GM23338 (cell line): ENCODE data around the gene ARFGAP2. TPM values are rescaled to one million over a fixed set of nuclear protein-coding genes. Genes with fewer than 3 reads are reported as not detected.

Experiments
- ATAC-seq: fragments of 200-7000 bp; cut with Tn5 transposase; 3 replicates; pipeline ENCODE4 v1.9.1; 2020
- DNase-seq: peaks from one replicate; pipeline ENCODE4 v3.0.0-alpha.2; 2015; ENCODE audit warnings: low spot score
- H2AFZ ChIP-seq: fragments of 200-600 bp; sonication (generic); 2 replicates; pipeline ENCODE4 v1.8.0; 2016; ENCODE audit warnings: antibody characterized with exemption, mild to moderate bottlenecking, moderate library complexity
- H3F3A ChIP-seq: fragments of 200-600 bp; sonication (generic); replicated peaks from 2 replicates; pipeline ENCODE4 v1.8.0; 2017; ENCODE audit warnings: antibody characterized with exemption, mixed run types, low read depth
- H3K27ac ChIP-seq: fragments of 200-600 bp; sonication (generic); 2 replicates; pipeline ENCODE4 v1.6.1; 2016; ENCODE audit warnings: low read depth
- H3K27me3 ChIP-seq: fragments of 200-600 bp; sonication (generic); 2 replicates; pipeline ENCODE4 v1.8.0; 2016; ENCODE audit warnings: mild to moderate bottlenecking, mixed run types, moderate library complexity; ENCODE audit not compliant: insufficient read depth
- H3K36me3 ChIP-seq: fragments of 200-600 bp; sonication (generic); 2 replicates; pipeline ENCODE4 v1.8.0; 2016; ENCODE audit warnings: mild to moderate bottlenecking; ENCODE audit not compliant: insufficient read depth
- H3K4me1 ChIP-seq: fragments of 200-600 bp; sonication (generic); 2 replicates; pipeline ENCODE4 v1.8.0; 2016; ENCODE audit warnings: mild to moderate bottlenecking, moderate library complexity; ENCODE audit not compliant: insufficient read depth
- H3K4me2 ChIP-seq: fragments of 200-600 bp; sonication (generic); 2 replicates; pipeline ENCODE4 v1.7.1; 2017; ENCODE audit warnings: mixed run types
- H3K4me3 ChIP-seq: fragments of 200-600 bp; sonication (generic); 2 replicates; pipeline ENCODE4 v1.6.1; 2016; ENCODE audit warnings: mixed run types
- H3K79me2 ChIP-seq: fragments of 200-600 bp; sonication (generic); replicated peaks from 2 replicates; pipeline ENCODE4 v1.8.0; 2017; ENCODE audit warnings: mild to moderate bottlenecking; ENCODE audit not compliant: insufficient read depth
- H3K9me2 ChIP-seq: fragments of 200-600 bp; sonication (generic); 2 replicates; pipeline ENCODE4 v1.8.0; 2017; ENCODE audit not compliant: insufficient read depth
- H4K20me1 ChIP-seq: fragments of 200-600 bp; sonication (generic); replicated peaks from 2 replicates; pipeline ENCODE4 v1.8.0; 2017; ENCODE audit warnings: mild to moderate bottlenecking; ENCODE audit not compliant: insufficient read depth
- H3K27ac Mint-ChIP-seq: 2 replicates; pipeline ENCODE4 v1.8.0; 2020; ENCODE audit warnings: inconsistent platforms, mild to moderate bottlenecking, moderate library complexity, mixed read lengths
- H3K27me3 Mint-ChIP-seq: 3 replicates; pipeline ENCODE4 v1.8.0; 2022; ENCODE audit warnings: low read depth, mild to moderate bottlenecking, moderate library complexity, mixed read lengths, inconsistent platforms; ENCODE audit not compliant: insufficient read depth, poor library complexity
- H3K36me3 Mint-ChIP-seq: 3 replicates; pipeline ENCODE4 v1.8.0; 2021; ENCODE audit warnings: low read depth, mild to moderate bottlenecking, inconsistent platforms, moderate library complexity, mixed read lengths
- H3K4me1 Mint-ChIP-seq: 3 replicates; pipeline ENCODE4 v1.8.0; 2020; ENCODE audit warnings: mild to moderate bottlenecking, inconsistent platforms, mixed read lengths
- H3K4me3 Mint-ChIP-seq: 3 replicates; pipeline ENCODE4 v1.8.0; 2021; ENCODE audit warnings: moderate library complexity, mild to moderate bottlenecking, inconsistent platforms, mixed read lengths
- H3K9me3 Mint-ChIP-seq: 3 replicates; pipeline ENCODE4 v1.8.0; 2020; ENCODE audit warnings: moderate library complexity, mild to moderate bottlenecking, inconsistent platforms, mixed read lengths
- CREB1 ChIP-seq: fragments of 250-450 bp; sonication (Bioruptor Pico); IDR thresholded peaks from 2 replicates; pipeline ENCODE4 v1.5.0; 2020; ENCODE audit warnings: low read depth, mild to moderate bottlenecking, moderate library complexity
- EZH2 ChIP-seq: fragments of 200-600 bp; sonication (generic); IDR thresholded peaks from one replicate; pipeline ENCODE4 v1.8.0; 2017; ENCODE audit warnings: antibody characterized with exemption, mild to moderate bottlenecking, low read depth; ENCODE audit not compliant: unreplicated experiment
- EZH2phosphoT487 ChIP-seq: fragments of 200-600 bp; sonication (generic); IDR thresholded peaks from one replicate; pipeline ENCODE4 v1.8.1; 2018; ENCODE audit warnings: antibody characterized with exemption; ENCODE audit not compliant: unreplicated experiment
- JUNB ChIP-seq: IDR thresholded peaks from one replicate; pipeline ENCODE4 v1.6.1; 2016; ENCODE audit warnings: antibody characterized with exemption; ENCODE audit not compliant: unreplicated experiment
- NANOG ChIP-seq: IDR thresholded peaks from 2 replicates; pipeline ENCODE4 v1.6.1; 2016; ENCODE audit warnings: antibody characterized with exemption, borderline replicate concordance
- POLR2AphosphoS5 ChIP-seq: IDR thresholded peaks from 2 replicates; pipeline ENCODE4 v1.6.1; 2016; ENCODE audit warnings: antibody characterized with exemption, low read depth
- STAT1 ChIP-seq: IDR thresholded peaks from one replicate; pipeline ENCODE4 v1.6.1; 2016; ENCODE audit warnings: antibody characterized with exemption; ENCODE audit not compliant: unreplicated experiment
- ZNF114 ChIP-seq: fragments of 250-450 bp; sonication (Bioruptor Pico); IDR thresholded peaks from 2 replicates; pipeline ENCODE4 v1.5.0; 2020; ENCODE audit warnings: mild to moderate bottlenecking, moderate library complexity
- ZNF331 ChIP-seq: fragments of 250-450 bp; sonication (Bioruptor Pico); IDR thresholded peaks from 2 replicates; pipeline ENCODE4 v1.5.0; 2020; ENCODE audit warnings: low read depth, mild to moderate bottlenecking, moderate library complexity
- polyA plus RNA-seq: library from polyadenylated mRNA; unstranded; fragments of >200 nt; fragmentation: Nextera tagmentation; extraction: Ambion mirVana; gene quantifications from 2 replicates; pipeline ENCODE4 v1.2.1, GENCODE V29; 2016
- total RNA-seq: library from RNA; depleted of rRNA; stranded (reverse); fragments of >200 nt; shearing (Covaris generic); gene quantifications from 2 replicates; pipeline ENCODE4 v1.2.3, GENCODE V29; 2014
- TF ChIP-seq, protein P1 (sequence below): IDR thresholded peaks from 2 replicates; pipeline ENCODE4 v1.6.1; 2016; ENCODE audit warnings: antibody characterized with exemption
- TF ChIP-seq, protein P2 (sequence below): fragments of 250-450 bp; sonication (Bioruptor Pico); IDR thresholded peaks from 2 replicates; pipeline ENCODE4 v1.5.0; 2020; ENCODE audit warnings: mild to moderate bottlenecking, moderate library complexity
- TF ChIP-seq, protein P3 (sequence below), 2 experiments: fragments of 200-600 bp in 1 of 2; sonication (generic) in 1 of 2; conservative IDR thresholded peaks; 2 replicates each; pipeline versions ENCODE4 v1.5.1 to v1.6.1; 2016 to 2017; ENCODE audit warnings: antibody characterized with exemption in 2 of 2, low read depth in 2 of 2, mild to moderate bottlenecking in 2 of 2, moderate library complexity in 1 of 2
- TF ChIP-seq, protein P4 (sequence below): IDR thresholded peaks from one replicate; pipeline ENCODE4 v1.6.1; 2018; ENCODE audit warnings: antibody characterized with exemption; ENCODE audit not compliant: unreplicated experiment

Gene ARFGAP2
- total and polyA plus RNA-seq, 2 experiments from 2014 or later, result 25.6 to 122 TPM

DNA sequence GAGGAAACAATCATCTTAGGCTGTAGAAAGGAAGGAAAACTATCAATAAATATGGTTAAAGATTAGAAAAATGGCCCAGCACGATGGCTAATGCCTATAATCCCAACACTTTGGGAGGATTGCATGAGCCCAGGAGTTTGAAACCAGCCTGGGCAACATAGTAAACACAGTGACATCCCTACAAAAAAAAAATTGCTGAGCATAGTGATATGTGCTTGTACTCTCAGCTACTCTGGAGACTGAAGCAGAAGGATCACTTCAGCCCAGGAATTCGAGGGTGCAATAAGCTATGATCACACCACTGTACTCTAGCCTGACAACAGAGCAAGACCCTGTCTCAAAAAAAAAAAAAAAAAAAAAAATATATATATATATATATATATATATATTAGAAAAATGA lies 54.9 kb downstream of the ARFGAP2 start (continued):
- no peak for TF ChIP-seq ZNF114 (CRISPR knock-in tag)
- no peak for TF ChIP-seq NANOG
- no peak for TF ChIP-seq ZNF331 (CRISPR knock-in tag)
- TF ChIP-seq CREB1, result no peak
- TF ChIP-seq POLR2AphosphoS5, result no peak

DNA sequence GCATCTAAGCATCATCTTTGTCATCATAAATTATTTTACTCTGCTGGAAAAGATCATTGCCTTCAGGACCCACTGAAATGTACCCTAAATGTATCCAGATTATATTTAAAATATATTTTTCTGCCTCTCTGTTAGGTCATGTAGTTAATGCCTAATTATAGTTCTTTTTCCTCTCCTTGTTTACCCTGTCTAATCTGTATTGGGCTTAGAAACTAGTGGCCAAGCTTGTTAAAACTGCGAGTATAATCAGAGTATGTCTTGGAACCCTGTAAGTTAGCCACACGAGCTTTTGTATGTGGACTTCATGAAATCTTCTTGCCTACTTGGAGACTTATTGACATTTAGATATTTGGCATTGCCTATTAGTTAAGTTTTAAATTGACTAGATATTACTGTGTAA lies 55.6 kb downstream of the ARFGAP2 start:
- Mint-ChIP-seq H3K36me3 (peaks cover 2% of the 10 kb centered on the region; the same call in 2 of the 3 replicates), H3K27me3 (no peaks in the 10 kb centered on the region), H3K4me3 (no peak overlapping the region), H3K4me1 (peaks cover 5% of the 10 kb centered on the region; the same call in 2 of the 3 replicates), H3K9me3 (peaks cover 3% of the 10 kb centered on the region; the same call in 1 of the 3 replicates), H3K27ac (no peak overlapping the region)
- no peaks in the 10 kb centered on the region for H3K36me3 ChIP-seq
- H3K4me1 ChIP-seq, result no peaks in the 10 kb centered on the region
- H3K4me3 ChIP-seq, result no peak overlapping the region
- no peak overlapping the region for H3K27ac ChIP-seq
- H4K20me1 ChIP-seq, result no peaks in the 10 kb centered on the region
- no peaks in the 10 kb centered on the region for H3K79me2 ChIP-seq
- TF ChIP-seq, protein P1, sequence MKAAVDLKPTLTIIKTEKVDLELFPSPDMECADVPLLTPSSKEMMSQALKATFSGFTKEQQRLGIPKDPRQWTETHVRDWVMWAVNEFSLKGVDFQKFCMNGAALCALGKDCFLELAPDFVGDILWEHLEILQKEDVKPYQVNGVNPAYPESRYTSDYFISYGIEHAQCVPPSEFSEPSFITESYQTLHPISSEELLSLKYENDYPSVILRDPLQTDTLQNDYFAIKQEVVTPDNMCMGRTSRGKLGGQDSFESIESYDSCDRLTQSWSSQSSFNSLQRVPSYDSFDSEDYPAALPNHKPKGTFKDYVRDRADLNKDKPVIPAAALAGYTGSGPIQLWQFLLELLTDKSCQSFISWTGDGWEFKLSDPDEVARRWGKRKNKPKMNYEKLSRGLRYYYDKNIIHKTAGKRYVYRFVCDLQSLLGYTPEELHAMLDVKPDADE, result no peak
- TF ChIP-seq JUNB (no peak), CREB1 (no peak), EZH2phosphoT487 (no peak), NANOG (no peak), EZH2 (no peak), POLR2AphosphoS5 (no peak), ZNF114 (CRISPR knock-in tag) (no peak), STAT1 (no peak), ZNF331 (CRISPR knock-in tag) (no peak)
- TF ChIP-seq, protein P2, sequence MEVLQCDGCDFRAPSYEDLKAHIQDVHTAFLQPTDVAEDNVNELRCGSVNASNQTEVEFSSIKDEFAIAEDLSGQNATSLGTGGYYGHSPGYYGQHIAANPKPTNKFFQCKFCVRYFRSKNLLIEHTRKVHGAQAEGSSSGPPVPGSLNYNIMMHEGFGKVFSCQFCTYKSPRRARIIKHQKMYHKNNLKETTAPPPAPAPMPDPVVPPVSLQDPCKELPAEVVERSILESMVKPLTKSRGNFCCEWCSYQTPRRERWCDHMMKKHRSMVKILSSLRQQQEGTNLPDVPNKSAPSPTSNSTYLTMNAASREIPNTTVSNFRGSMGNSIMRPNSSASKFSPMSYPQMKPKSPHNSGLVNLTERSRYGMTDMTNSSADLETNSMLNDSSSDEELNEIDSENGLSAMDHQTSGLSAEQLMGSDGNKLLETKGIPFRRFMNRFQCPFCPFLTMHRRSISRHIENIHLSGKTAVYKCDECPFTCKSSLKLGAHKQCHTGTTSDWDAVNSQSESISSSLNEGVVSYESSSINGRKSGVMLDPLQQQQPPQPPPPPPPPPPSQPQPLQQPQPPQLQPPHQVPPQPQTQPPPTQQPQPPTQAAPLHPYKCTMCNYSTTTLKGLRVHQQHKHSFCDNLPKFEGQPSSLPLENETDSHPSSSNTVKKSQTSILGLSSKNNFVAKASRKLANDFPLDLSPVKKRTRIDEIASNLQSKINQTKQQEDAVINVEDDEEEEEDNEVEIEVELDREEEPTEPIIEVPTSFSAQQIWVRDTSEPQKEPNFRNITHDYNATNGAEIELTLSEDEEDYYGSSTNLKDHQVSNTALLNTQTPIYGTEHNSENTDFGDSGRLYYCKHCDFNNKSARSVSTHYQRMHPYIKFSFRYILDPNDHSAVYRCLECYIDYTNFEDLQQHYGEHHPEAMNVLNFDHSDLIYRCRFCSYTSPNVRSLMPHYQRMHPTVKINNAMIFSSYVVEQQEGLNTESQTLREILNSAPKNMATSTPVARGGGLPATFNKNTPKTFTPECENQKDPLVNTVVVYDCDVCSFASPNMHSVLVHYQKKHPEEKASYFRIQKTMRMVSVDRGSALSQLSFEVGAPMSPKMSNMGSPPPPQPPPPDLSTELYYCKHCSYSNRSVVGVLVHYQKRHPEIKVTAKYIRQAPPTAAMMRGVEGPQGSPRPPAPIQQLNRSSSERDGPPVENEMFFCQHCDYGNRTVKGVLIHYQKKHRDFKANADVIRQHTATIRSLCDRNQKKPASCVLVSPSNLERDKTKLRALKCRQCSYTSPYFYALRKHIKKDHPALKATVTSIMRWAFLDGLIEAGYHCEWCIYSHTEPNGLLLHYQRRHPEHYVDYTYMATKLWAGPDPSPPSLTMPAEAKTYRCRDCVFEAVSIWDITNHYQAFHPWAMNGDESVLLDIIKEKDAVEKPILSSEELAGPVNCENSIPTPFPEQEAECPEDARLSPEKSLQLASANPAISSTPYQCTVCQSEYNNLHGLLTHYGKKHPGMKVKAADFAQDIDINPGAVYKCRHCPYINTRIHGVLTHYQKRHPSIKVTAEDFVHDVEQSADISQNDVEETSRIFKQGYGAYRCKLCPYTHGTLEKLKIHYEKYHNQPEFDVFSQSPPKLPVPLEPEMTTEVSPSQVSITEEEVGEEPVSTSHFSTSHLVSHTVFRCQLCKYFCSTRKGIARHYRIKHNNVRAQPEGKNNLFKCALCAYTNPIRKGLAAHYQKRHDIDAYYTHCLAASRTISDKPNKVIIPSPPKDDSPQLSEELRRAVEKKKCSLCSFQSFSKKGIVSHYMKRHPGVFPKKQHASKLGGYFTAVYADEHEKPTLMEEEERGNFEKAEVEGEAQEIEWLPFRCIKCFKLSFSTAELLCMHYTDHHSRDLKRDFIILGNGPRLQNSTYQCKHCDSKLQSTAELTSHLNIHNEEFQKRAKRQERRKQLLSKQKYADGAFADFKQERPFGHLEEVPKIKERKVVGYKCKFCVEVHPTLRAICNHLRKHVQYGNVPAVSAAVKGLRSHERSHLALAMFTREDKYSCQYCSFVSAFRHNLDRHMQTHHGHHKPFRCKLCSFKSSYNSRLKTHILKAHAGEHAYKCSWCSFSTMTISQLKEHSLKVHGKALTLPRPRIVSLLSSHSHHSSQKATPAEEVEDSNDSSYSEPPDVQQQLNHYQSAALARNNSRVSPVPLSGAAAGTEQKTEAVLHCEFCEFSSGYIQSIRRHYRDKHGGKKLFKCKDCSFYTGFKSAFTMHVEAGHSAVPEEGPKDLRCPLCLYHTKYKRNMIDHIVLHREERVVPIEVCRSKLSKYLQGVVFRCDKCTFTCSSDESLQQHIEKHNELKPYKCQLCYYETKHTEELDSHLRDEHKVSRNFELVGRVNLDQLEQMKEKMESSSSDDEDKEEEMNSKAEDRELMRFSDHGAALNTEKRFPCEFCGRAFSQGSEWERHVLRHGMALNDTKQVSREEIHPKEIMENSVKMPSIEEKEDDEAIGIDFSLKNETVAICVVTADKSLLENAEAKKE, result no peak
- TF ChIP-seq, protein P3, sequence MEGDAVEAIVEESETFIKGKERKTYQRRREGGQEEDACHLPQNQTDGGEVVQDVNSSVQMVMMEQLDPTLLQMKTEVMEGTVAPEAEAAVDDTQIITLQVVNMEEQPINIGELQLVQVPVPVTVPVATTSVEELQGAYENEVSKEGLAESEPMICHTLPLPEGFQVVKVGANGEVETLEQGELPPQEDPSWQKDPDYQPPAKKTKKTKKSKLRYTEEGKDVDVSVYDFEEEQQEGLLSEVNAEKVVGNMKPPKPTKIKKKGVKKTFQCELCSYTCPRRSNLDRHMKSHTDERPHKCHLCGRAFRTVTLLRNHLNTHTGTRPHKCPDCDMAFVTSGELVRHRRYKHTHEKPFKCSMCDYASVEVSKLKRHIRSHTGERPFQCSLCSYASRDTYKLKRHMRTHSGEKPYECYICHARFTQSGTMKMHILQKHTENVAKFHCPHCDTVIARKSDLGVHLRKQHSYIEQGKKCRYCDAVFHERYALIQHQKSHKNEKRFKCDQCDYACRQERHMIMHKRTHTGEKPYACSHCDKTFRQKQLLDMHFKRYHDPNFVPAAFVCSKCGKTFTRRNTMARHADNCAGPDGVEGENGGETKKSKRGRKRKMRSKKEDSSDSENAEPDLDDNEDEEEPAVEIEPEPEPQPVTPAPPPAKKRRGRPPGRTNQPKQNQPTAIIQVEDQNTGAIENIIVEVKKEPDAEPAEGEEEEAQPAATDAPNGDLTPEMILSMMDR (conservative IDR thresholded peaks at IDR 0.05; ENCODE audit: low read depth in 2 of 2), result no peak
- TF ChIP-seq, protein P4, sequence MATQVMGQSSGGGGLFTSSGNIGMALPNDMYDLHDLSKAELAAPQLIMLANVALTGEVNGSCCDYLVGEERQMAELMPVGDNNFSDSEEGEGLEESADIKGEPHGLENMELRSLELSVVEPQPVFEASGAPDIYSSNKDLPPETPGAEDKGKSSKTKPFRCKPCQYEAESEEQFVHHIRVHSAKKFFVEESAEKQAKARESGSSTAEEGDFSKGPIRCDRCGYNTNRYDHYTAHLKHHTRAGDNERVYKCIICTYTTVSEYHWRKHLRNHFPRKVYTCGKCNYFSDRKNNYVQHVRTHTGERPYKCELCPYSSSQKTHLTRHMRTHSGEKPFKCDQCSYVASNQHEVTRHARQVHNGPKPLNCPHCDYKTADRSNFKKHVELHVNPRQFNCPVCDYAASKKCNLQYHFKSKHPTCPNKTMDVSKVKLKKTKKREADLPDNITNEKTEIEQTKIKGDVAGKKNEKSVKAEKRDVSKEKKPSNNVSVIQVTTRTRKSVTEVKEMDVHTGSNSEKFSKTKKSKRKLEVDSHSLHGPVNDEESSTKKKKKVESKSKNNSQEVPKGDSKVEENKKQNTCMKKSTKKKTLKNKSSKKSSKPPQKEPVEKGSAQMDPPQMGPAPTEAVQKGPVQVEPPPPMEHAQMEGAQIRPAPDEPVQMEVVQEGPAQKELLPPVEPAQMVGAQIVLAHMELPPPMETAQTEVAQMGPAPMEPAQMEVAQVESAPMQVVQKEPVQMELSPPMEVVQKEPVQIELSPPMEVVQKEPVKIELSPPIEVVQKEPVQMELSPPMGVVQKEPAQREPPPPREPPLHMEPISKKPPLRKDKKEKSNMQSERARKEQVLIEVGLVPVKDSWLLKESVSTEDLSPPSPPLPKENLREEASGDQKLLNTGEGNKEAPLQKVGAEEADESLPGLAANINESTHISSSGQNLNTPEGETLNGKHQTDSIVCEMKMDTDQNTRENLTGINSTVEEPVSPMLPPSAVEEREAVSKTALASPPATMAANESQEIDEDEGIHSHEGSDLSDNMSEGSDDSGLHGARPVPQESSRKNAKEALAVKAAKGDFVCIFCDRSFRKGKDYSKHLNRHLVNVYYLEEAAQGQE, result no peak
- H3K4me2 ChIP-seq, result no peak overlapping the region
- no peak for ATAC-seq
- no peaks in the 10 kb centered on the region for H3K27me3 ChIP-seq
- no peaks in the 10 kb centered on the region for H3K9me2 ChIP-seq
- H3F3A ChIP-seq, result no peaks in the 10 kb centered on the region
- no peak for DNase-seq
- no peak overlapping the region for H2AFZ ChIP-seq
